Esophagus muscularis mucosa (tissue), 4 donors: Measurements from ENCODE around the gene DHRS9. TPM values are rescaled to one million over a fixed set of nuclear protein-coding genes. Genes with fewer than 3 reads are reported as not detected.

Experiments
- DNase-seq: peaks from one replicate; pipeline ENCODE4 v3.0.0-alpha.2; 2017; ENCODE audit errors: extremely low spot score
- H3K27ac ChIP-seq, 4 donors: fragments of 200-600 bp; sonication (generic); replicated peaks in 1 of 4; 1 replicate in 3 of 4; 2 replicates in 1 of 4; pipeline ENCODE4 v1.5.1; 2016 to 2019; ENCODE audit warnings: mild to moderate bottlenecking in 1 of 4
- H3K27me3 ChIP-seq, 4 donors: fragments of 200-600 bp; sonication (generic); one replicate each; pipeline versions ENCODE4 v1.5.1 to v1.6.0; 2016 to 2019
- H3K36me3 ChIP-seq, 4 donors: fragments of 200-600 bp; sonication (generic); one replicate each; pipeline ENCODE4 v1.5.1; 2016 to 2019
- H3K4me1 ChIP-seq, 4 donors: fragments of 200-600 bp; sonication (generic); one replicate each; pipeline ENCODE4 v1.5.1; 2016 to 2019
- H3K4me3 ChIP-seq, 4 donors: fragments of 200-600 bp; sonication (generic); 1 replicate in 2 of 4; 2 replicates in 2 of 4; pipeline ENCODE4 v1.5.1; 2016 to 2019; ENCODE audit warnings: mild to moderate bottlenecking in 4 of 4, moderate library complexity in 1 of 4
- H3K9me3 ChIP-seq, 4 donors: fragments of 200-600 bp; sonication (generic); 1 replicate in 3 of 4; 2 replicates in 1 of 4; pipeline ENCODE4 v1.5.1; 2016 to 2019
- CTCF ChIP-seq, 3 experiments: fragments of 200-600 bp in 2 of 3; fragments of 450-650 bp in 1 of 3; sonication (generic) in 2 of 3; IDR thresholded peaks; one replicate each; pipeline ENCODE4 v1.5.1; 2017 to 2019; ENCODE audit warnings: antibody characterized with exemption in 3 of 3, mild to moderate bottlenecking in 2 of 3, moderate library complexity in 1 of 3
- EP300 ChIP-seq: sonication (generic); formaldehyde crosslinking; IDR thresholded peaks from one replicate; pipeline ENCODE4 v1.6.1; 2017; ENCODE audit warnings: antibody characterized with exemption
- POLR2A ChIP-seq: fragments of 450-650 bp; IDR thresholded peaks from one replicate; pipeline ENCODE4 v1.6.1; 2017; ENCODE audit warnings: antibody characterized with exemption, moderate library complexity, mild to moderate bottlenecking, low read depth
- POLR2AphosphoS5 ChIP-seq, 2 donors: sonication (generic); formaldehyde crosslinking; IDR thresholded peaks; one replicate each; pipeline ENCODE4 v1.6.1; 2017; ENCODE audit warnings: antibody characterized with exemption in 2 of 2
- WGBS: methylation state at CpG from one replicate; pipeline ENCODE4 v1.1.5; 2018; 5-methylcytosine and 5-hydroxymethylcytosine counted together
- intact Hi-C: fragments of 100-400 bp; cut with DNase I; formaldehyde crosslinking; loops from one replicate; pipeline ENCODE4 v1.15.1; 2023
- total RNA-seq, 4 donors: library from RNA; depleted of rRNA; stranded (reverse); fragments of >200 nt; gene quantifications; one replicate each; pipeline versions ENCODE4 v1.1.0 to v1.2.1, GENCODE V29; 2016

Gene DHRS9
- total RNA-seq, 4 donors from 2014 or later, result 0.75 to 0.99 (median 0.83) TPM; not detected in 1

GRCh38 chr2:169031202-169031601 lies 38.2 kb upstream of the DHRS9 start, which contains the start of gene ABCB11:
Gene ABCB11, minus strand, starts transcription at chr2:169031324. Its CDS starts 13,199 bp downstream, at chr2:169018125.
- intact Hi-C loops, result no loop called here
- no peaks in the 10 kb centered on the region for H3K27me3 ChIP-seq
- H3K27ac ChIP-seq, result no peak within 1 kb of the TSS
- no peaks in the 10 kb centered on the region for H3K9me3 ChIP-seq
- 72% methylated on average over 3 of the region's 3 CpGs for WGBS
- no peak for TF ChIP-seq CTCF (IDR thresholded peaks at IDR 0.05)
- TF ChIP-seq POLR2A, result no peak
- no peak for TF ChIP-seq EP300
- no peak for TF ChIP-seq POLR2AphosphoS5 (IDR thresholded peaks at IDR 0.05)
- H3K4me1 ChIP-seq, result no peaks in the 10 kb centered on the region
- no peaks in the 10 kb centered on the region for H3K36me3 ChIP-seq
- H3K4me3 ChIP-seq, result no peak within 1 kb of the TSS
- DNase-seq, result no peak

GRCh38 chr2:169034256-169034655 lies 35.1 kb upstream of the DHRS9 start:
- H3K4me1 ChIP-seq, result no peaks in the 10 kb centered on the region
- 55% methylated on average over 1 of the region's 1 CpG for WGBS
- no peaks in the 10 kb centered on the region for H3K9me3 ChIP-seq
- H3K27me3 ChIP-seq, result no peaks in the 10 kb centered on the region
- no peak for TF ChIP-seq POLR2AphosphoS5 (IDR thresholded peaks at IDR 0.05)
- no peak for TF ChIP-seq CTCF (IDR thresholded peaks at IDR 0.05)
- no peak for TF ChIP-seq POLR2A
- TF ChIP-seq EP300, result no peak
- intact Hi-C loops, result no loop called here
- H3K36me3 ChIP-seq, result no peaks in the 10 kb centered on the region
- no peak for DNase-seq
- no peak overlapping the region for H3K27ac ChIP-seq
- no peak overlapping the region for H3K4me3 ChIP-seq

- H3K4me3 ChIP-seq, result no peak overlapping the region
- TF ChIP-seq CTCF (IDR thresholded peaks at IDR 0.05) (no peak), EP300 (no peak), POLR2A (no peak), POLR2AphosphoS5 (IDR thresholded peaks at IDR 0.05) (no peak)
- no peaks in the 10 kb centered on the region for H3K4me1 ChIP-seq
- intact Hi-C loops, result no loop called here
- H3K27ac ChIP-seq, result no peak overlapping the region
- H3K9me3 ChIP-seq, result no peaks in the 10 kb centered on the region
- DNase-seq, result no peak
- H3K36me3 ChIP-seq, result no peaks in the 10 kb centered on the region
- no peaks in the 10 kb centered on the region for H3K27me3 ChIP-seq
These were observed 34.3 kb upstream of the DHRS9 start for GRCh38 chr2:169034984-169035544.

- intact Hi-C loops, result no loop called here
These were observed 33.5 kb upstream of the DHRS9 start for GRCh38 chr2:169035887-169036286.

More at GRCh38 chr2:169035887-169036286, 33.5 kb upstream of the DHRS9 start:
- no peak overlapping the region for H3K27ac ChIP-seq
- DNase-seq, result no peak
- no peaks in the 10 kb centered on the region for H3K4me1 ChIP-seq
- no peak overlapping the region for H3K4me3 ChIP-seq
- 83% methylated on average over 1 of the region's 1 CpG for WGBS
- TF ChIP-seq POLR2AphosphoS5 (IDR thresholded peaks at IDR 0.05) (no peak), POLR2A (no peak), EP300 (no peak), CTCF (IDR thresholded peaks at IDR 0.05) (no peak)
- H3K9me3 ChIP-seq, result no peaks in the 10 kb centered on the region
- no peaks in the 10 kb centered on the region for H3K36me3 ChIP-seq
- H3K27me3 ChIP-seq, result no peaks in the 10 kb centered on the region
